Pons (tissue), 1 donor: ENCODE measurements around the gene CXCL8.
"Not testable (repeated sequence)": the region's sequence is repeated elsewhere in the genome, so short reads cannot be mapped to it uniquely, and the experiment has no call there.

Experiments used
- DNase-seq: peaks from one replicate; pipeline ENCODE4 v3.0.0-alpha.2; 2016; ENCODE audit warnings: low spot score

Gene CXCL8

DNA sequence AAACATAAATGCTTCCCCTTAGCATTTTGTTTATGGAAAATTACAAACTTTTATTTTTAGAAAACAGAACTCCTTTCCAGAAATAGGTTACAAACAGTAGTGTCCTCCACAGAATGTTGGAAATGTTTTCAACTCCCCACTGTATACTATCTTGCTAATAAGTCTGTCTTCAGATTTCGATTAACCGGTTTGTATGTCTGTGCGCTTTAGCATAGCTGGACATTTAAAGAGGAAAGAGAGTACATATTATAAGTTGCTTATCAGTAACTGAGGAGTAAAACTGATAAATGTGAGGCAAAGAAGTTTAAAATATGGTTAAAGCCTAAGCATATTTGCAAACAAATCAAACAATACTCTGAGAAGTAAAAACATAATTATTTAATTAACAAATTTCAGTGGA, 3.4 kb downstream of the CXCL8 start:
- no peak for DNase-seq

GRCh38 chr4:73744203-73744602, 3.8 kb downstream of the CXCL8 start:
- DNase-seq = no peak

- no peak for DNase-seq
Observed at GRCh38 chr4:73750730-73751129, 10.4 kb downstream of the CXCL8 start.

GRCh38 chr4:73751166-73751565, 10.8 kb downstream of the CXCL8 start:
- DNase-seq = no peak

DNA sequence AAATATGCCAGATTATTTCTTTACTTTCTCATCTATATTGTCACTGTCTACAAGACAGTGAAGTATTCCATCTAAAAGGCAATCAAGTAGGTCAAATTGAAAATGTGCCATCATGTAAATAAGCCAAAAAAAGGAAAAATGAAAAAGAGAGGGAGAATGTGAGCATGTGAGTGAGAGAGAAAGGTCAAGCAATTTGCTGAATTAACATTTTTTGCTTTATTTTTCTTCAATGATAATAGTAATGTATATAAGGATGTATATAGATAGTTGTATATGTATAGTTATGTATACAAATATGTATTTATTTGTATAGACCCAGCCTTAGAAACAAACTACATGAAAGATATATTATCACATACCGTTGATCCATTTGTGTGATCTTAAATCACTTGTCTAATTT, 11.5 kb downstream of the CXCL8 start:
- DNase-seq = no peak

DNA sequence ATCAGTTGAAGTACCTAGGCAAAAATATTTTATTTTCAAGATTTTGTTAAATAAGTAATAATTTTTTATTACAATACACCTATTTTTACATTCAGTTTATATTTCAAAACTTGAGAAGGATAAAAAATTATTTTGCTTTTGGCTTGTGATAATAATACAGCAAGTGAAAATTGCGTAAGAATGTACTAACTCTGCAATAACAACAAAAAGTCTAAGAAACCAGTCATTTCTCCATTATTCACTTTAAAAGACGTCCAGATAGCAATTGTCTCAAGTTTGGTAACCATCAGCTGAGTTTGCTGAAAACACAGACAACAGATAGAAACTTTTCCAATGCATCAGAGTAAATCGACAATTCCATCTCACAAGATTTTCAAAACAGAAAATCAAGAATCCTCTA, 12.1 kb downstream of the CXCL8 start:
- no peak for DNase-seq

GRCh38 chr4:73753215-73753614, 12.8 kb downstream of the CXCL8 start:
- DNase-seq = no peak

- DNase-seq = no peak
Observed at GRCh38 chr4:73754934-73755333, 14.6 kb downstream of the CXCL8 start.

DNA sequence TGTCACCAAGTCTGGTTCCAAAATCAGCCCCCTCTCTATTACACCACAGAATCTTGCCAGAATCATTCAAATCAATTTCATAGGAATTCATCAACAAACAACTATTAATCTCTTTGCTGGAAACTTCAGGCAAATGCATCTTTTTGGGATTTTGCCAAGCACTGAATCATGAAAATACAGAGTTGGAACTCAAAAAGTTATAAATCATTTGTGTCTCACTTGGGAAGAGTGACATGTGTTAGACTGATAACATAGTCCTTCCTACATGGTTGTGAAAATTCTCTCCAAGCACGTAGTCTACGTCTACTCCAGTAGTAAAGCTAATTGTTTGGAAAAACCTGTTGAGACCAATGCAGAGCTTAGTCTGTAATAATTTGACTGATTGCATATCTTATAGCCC, 19.0 kb downstream of the CXCL8 start:
- no peak for DNase-seq

- no peak for DNase-seq
Observed at GRCh38 chr4:73761856-73762255, 21.5 kb downstream of the CXCL8 start.

DNA sequence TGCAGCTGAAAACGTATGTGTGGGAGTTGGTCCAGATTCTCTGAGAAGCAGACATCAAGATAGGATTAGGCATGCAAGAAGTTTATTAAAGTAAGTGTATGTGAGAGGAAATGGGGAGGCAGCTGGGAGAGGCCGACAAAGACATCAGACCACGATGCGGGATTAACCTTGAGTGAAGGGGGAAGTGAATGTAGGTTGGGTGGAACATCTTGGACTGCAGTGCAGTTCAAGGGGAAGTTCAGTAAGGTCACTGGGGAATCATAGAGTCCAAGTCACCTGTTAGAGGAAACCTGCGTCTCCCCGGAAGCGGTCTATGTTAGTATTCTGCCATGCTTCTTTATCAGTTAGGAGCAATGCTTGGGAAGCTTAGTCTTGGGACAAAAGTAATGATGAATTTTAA, 22.0 kb downstream of the CXCL8 start:
- no peak for DNase-seq

DNA sequence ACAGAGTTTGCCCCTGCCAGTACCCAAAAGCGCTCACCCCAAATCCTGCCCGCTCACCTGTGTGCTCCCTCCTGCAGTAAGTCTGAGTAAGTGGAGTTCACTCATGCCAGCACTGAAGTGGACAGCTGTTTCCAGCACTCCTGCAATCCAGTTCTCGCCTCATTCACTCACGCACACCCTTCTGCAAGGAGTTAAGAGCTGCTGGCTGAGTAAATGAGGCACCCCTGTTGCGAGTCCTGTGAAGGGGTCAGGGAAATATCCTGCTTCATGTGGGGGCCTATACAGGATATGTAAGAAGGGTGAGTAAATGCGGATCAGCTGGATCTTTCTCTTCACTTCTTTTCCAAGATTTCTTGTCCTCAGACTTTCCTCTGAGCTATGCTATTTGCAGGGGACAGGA, 23.5 kb downstream of the CXCL8 start:
- no peak for DNase-seq

DNA sequence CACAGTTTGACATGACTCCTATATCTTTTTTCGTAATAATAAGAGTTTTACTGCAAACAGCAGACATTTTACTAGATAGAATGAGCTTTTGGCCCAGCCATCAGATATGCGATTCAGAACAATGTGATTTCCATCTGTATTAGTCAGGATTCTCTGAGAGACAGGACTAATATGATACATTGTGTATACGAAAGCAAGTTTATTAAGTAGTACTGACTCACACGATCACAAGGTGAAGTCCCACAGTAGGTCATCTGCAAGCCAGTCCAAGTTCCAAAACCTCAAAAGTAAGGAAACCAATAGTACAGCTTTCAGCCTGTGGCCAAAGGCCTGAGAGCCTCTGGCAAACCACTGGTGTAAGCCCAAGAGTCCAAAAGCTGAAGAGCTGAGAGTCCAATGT, 24.1 kb downstream of the CXCL8 start:
- DNase-seq = no peak

GRCh38 chr4:73765296-73765695, 24.9 kb downstream of the CXCL8 start:
- DNase-seq = no peak

DNA sequence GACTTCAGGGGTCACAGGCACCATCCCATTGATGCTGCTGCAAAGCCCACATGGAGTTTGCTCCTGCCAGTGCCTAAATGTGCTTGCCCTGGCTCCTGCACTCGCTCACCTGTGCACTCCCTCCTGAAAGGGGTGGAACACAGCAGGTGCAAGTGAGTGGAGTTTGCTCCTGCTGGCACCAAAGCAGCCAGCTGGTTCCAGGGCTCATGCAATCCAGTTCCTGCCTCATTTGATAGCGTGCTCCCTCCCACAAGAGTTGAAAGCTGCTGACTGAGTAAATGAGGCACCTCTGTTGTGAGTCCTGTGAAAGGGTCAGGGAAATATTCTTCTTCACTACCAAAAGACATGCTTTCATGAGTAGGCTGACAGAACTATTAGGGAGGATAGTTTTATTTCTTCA, 30.5 kb downstream of the CXCL8 start:
- no peak for DNase-seq

DNA sequence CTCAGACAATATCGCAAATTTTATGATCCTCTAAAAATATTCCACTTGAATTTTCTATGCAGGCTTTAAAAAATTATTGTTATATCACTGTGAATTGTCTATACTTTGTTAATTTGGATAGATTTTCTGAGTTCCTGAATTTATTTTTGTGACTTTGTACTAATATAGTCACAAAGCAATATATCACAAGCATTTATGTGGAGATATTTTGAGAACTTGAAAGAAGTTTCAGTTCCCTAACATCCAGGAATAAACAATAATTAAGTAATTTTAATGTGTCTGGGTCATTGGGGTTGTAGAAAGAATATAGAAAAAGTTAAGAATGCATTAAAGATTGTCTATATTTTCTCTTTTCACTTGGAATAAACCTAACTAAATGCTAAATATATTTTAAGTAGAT, 32.0 kb downstream of the CXCL8 start:
- no peak for DNase-seq

GRCh38 chr4:73774406-73774805, 34.0 kb downstream of the CXCL8 start:
- not testable (repeated sequence) for DNase-seq

GRCh38 chr4:73776321-73776729, 36.0 kb downstream of the CXCL8 start:
- peak; percentile 30 for DNase-seq

DNA sequence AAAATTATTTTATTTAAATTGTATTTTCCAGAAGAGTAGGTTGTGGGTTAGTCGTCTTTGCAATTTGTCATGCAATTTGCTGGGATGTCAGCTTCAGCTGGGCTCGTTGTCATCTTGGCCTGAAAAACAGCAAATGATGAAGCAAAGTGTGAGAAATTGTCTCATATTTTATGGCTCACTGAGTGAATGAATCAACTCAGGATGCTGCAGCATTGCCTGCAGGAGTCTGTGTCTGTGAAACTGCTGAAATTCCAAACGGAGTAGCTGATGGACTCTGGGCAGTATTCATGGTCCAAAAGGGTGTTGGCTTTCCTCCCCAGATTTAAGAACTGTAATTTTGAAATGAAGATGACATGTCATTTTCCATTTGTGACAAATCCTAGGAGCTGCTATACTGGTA, 37.2 kb downstream of the CXCL8 start:
- DNase-seq = no peak

DNA sequence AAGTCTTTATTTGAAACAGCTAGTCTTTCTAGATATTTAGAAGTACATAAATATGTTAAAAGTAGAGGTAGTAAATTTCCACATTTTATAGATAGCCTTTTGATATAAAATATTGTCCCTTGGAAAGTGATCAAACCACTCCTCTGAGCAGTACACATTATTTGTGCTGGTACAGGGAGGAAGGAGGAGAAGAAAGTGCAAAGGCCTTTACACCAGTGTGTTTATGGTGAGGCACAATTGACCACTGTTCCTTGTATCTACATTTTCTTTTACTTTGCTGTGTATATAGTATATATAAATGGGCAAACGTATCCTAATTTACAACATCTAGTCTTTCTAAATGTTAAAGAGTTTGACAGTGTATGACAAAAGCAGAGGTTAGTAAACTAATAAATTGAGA, 39.9 kb downstream of the CXCL8 start:
- no peak for DNase-seq

DNA sequence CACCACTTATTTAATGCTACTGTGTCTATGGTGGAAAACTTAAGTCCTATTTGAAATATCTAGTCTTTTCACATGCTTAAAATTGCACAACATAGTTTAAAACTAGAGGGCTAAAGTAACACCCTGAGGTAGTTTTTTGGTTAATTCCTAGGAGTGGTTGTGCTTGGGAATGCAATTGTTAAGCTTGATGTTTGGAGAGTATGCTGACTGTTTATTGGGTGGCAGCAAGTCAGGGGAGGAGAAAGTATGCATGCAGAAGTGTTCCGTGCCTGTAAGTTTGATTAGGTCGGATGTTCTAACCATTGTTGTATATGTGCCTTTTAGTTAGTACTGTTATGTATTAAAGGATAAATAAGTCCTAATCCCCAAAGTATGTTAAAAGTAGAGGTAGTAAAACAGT, 40.5 kb downstream of the CXCL8 start:
- DNase-seq = no peak

GRCh38 chr4:73788411-73788810, 48.0 kb downstream of the CXCL8 start:
- no peak for DNase-seq
